Bronchial epithelial cell (primary cell): ENCODE data around the gene CTDSP2. TPM values are rescaled to one million over a fixed set of nuclear protein-coding genes. Genes with fewer than 3 reads are reported as not detected.
A peak's percentile ranks its signal among the peaks of the same experiment; 100 is the strongest.

Experiments used
- DNase-seq: peaks from one replicate; pipeline ENCODE4 v3.0.0-alpha.2; 2010; ENCODE audit warnings: low read depth
- FAIRE-seq: peaks from 2 replicates; lab custom pipeline; 2011; peaks lifted over from hg19 to GRCh38; lab: Jason Lieb, UNC
- H3K27me3 ChIP-seq: 2 replicates; pipeline ENCODE4 v1.5.1; 2011; ENCODE audit warnings: low read length; ENCODE audit not compliant: control insufficient read depth, insufficient read depth
- H3K36me3 ChIP-seq: 2 replicates; pipeline ENCODE4 v1.5.1; 2011; ENCODE audit warnings: low read length; ENCODE audit not compliant: control insufficient read depth, insufficient read depth
- H3K4me3 ChIP-seq: 2 replicates; pipeline ENCODE4 v1.5.1; 2011; ENCODE audit warnings: mild to moderate bottlenecking, low read depth, low read length, control low read depth
- total RNA-seq: library from RNA; depleted of rRNA; stranded (reverse); fragments of >200 nt; gene quantifications from 2 replicates; pipeline ENCODE4 v1.2.1, GENCODE V29; 2014
- TF ChIP-seq, protein P1 (sequence below): IDR thresholded peaks from 2 replicates; pipeline ENCODE4 v1.5.1; 2011; ENCODE audit warnings: mild to moderate bottlenecking, moderate library complexity, low read length, control low read depth, inconsistent platforms; ENCODE audit not compliant: insufficient read depth, severe bottlenecking

The CTDSP2 gene
- total RNA-seq, 1 donor from 2014 or later: 36.3 TPM

DNA sequence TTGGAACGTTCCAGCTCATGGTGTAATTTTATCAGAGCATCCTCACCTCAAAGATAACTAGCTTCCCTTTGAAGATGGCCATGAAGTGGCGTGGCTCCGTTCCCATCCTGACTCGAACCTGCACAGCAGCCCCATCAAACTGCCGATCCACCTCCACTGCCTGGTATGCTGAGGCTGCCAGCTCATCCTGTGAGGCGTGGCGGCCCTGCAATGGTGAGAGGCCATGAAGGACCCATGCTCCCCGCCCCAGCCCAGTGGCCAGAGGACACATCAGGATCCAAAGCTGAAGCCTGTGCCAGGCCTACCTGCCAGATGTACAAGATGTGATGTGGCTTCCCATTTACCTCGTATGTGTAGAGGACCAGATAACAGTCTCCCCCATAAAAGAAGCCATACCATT, 39.2 kb downstream of the CTDSP2 start:
- FAIRE-seq (no peak), DNase-seq (no peak)
- TF ChIP-seq, protein P1, sequence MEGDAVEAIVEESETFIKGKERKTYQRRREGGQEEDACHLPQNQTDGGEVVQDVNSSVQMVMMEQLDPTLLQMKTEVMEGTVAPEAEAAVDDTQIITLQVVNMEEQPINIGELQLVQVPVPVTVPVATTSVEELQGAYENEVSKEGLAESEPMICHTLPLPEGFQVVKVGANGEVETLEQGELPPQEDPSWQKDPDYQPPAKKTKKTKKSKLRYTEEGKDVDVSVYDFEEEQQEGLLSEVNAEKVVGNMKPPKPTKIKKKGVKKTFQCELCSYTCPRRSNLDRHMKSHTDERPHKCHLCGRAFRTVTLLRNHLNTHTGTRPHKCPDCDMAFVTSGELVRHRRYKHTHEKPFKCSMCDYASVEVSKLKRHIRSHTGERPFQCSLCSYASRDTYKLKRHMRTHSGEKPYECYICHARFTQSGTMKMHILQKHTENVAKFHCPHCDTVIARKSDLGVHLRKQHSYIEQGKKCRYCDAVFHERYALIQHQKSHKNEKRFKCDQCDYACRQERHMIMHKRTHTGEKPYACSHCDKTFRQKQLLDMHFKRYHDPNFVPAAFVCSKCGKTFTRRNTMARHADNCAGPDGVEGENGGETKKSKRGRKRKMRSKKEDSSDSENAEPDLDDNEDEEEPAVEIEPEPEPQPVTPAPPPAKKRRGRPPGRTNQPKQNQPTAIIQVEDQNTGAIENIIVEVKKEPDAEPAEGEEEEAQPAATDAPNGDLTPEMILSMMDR: no peak
- Histone ChIP-seq H3K4me3 (no peak overlapping the region), H3K27me3 (no peaks in the 10 kb centered on the region), H3K36me3 (no peaks in the 10 kb centered on the region)

DNA sequence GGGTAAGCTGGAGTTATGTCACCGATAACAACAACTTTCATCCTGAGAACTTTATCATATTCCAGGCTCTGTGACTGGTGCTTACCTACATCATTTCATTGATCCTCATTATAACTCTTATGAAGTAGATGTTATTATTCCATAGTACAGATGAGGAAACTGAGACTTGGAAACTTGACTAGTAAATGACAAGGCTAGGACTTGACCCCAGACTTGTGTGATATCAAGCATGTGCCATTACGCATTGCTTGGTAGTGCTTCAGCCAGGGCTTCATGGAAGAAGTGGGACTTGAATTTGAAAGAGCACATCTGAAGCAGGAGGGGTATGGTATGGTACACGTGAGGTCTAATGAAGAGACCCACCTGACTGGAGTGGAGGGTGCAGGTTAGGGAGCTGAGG, 39.9 kb downstream of the CTDSP2 start:
- Histone ChIP-seq H3K27me3 (no peaks in the 10 kb centered on the region), H3K36me3 (no peaks in the 10 kb centered on the region), H3K4me3 (no peak overlapping the region)
- TF ChIP-seq, protein P1: no peak
- no peak for DNase-seq
- FAIRE-seq: peak; percentile 23

DNA sequence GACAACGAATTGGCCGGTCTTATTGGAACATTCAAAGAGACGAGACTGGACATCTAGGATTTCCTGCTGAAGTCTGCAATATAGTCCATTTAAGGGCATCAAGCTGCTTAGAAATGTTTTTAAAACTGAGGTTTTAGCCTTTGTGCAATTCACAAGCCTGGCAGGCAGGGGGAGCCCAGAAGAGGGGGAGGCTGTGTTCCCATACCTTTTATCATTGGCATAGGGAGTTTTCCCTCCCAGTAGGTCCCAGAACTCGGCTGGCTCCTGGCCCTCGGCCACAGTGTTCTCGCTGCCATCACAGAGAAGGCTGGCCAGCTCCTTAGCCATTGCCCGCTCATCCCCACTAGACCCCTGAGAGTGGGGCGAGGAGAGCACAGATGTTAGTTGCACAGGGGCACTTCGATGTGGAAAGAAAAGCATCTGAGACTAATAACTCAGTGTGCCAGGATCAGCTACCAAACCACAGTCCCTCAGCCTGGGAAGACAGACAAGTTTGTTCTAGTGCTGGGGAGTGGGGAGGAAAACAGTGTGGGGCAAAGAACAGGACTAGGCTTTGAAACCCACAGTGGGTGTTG, 43.1 kb downstream of the CTDSP2 start:
- TF ChIP-seq, protein P1: peak; percentile 86
- no peaks in the 10 kb centered on the region for H3K27me3 ChIP-seq

DNA sequence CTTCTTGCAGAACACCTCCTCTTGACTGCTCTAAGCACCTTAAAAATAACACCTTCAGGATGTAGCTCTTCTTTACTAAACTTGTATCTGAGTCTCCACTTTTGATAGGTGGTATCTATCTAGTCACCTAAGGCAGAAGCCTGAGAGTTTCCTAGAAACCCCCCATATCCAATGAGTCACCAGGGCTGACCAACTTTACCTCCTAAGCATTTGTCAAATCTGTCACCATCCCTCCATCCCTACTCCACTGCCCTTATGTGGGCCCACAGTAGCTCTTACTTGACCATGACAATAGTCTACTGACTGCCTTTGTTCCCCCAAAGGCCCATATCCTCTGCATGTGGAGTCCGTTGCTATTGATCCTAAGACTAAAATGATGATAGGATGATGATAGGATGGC, 43.9 kb downstream of the CTDSP2 start:
- DNase-seq (no peak), FAIRE-seq (no peak)
- TF ChIP-seq, protein P1: no peak
- no peaks in the 10 kb centered on the region for H3K36me3 ChIP-seq
- no peaks in the 10 kb centered on the region for H3K27me3 ChIP-seq
- H3K4me3 ChIP-seq: no peak overlapping the region

More for the DNA sequence above, 43.1 kb downstream of the CTDSP2 start:
- FAIRE-seq: no peak
- DNase-seq: peak; percentile 35
- H3K4me3 ChIP-seq: no peak overlapping the region
- no peaks in the 10 kb centered on the region for H3K36me3 ChIP-seq

DNA sequence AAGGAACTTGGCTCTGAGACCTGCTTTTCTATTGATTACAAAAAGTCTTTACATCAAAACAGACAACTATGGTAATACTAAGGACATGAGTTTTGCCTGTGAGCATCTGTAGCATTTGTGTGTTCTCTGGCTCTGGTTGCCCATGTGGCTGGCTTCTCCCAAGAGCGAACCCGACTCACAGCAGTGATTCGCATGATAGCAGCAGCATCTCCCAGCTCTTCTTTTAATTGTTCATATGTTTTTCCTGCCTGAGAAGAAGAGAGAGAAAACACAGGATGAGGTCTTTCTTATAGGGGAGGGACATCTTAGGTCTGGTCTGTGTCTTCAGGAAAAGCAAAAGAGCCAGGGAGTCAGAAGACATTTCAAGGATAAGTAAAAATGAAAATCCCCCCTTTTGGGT, 45.6 kb downstream of the CTDSP2 start:
- DNase-seq: no peak
- no peak for FAIRE-seq

More for the DNA sequence above, 45.6 kb downstream of the CTDSP2 start:
- H3K4me3 ChIP-seq: no peak overlapping the region
- H3K36me3 ChIP-seq: peaks cover 5% of the 10 kb centered on the region
- TF ChIP-seq, protein P1: no peak
- H3K27me3 ChIP-seq: no peaks in the 10 kb centered on the region
